Measurements from ENCODE around the gene LPP.

Gene LPP

GRCh38 chr3:188257384-188258026, 103.5 kb downstream of the LPP start:
- DNase-seq: no peak

- no peak for DNase-seq
These were observed 105.2 kb downstream of the LPP start for GRCh38 chr3:188259191-188259590.

- no peak for DNase-seq
These were observed 105.6 kb downstream of the LPP start for GRCh38 chr3:188259596-188259995.

- no peak for DNase-seq
These were observed 107.1 kb downstream of the LPP start for GRCh38 chr3:188261011-188261410.

- no peak for DNase-seq
These were observed 108.5 kb downstream of the LPP start for GRCh38 chr3:188262488-188262887.

GRCh38 chr3:188262913-188263683, 109.1 kb downstream of the LPP start:
- DNase-seq: no peak

GRCh38 chr3:188264226-188265207, 110.6 kb downstream of the LPP start:
- no peak for DNase-seq

- DNase-seq: no peak
These were observed 112.8 kb downstream of the LPP start for GRCh38 chr3:188266562-188267274.

GRCh38 chr3:188267790-188268335, 113.9 kb downstream of the LPP start:
- no peak for DNase-seq

GRCh38 chr3:188268336-188268735, 114.4 kb downstream of the LPP start:
- DNase-seq: no peak

GRCh38 chr3:188269040-188269439, 115.1 kb downstream of the LPP start:
- DNase-seq: no peak

GRCh38 chr3:188270423-188270972, 116.5 kb downstream of the LPP start:
- no peak for DNase-seq

- no peak for DNase-seq
These were observed 117.4 kb downstream of the LPP start for GRCh38 chr3:188271226-188271914.

- no peak for DNase-seq
These were observed 118.8 kb downstream of the LPP start for GRCh38 chr3:188272481-188273372.

- DNase-seq: no peak
These were observed 120.4 kb downstream of the LPP start for GRCh38 chr3:188274249-188274915.

- no peak for DNase-seq
These were observed 122.4 kb downstream of the LPP start for GRCh38 chr3:188276375-188276774.

GRCh38 chr3:188278717-188279324, 124.9 kb downstream of the LPP start:
- no peak for DNase-seq

GRCh38 chr3:188279502-188280335, 125.8 kb downstream of the LPP start:
- DNase-seq: no peak

Measured in NCI-H1694 (cell line).